SK-N-MC (cell line): ENCODE measurements around the gene CPLX4.

ENCODE experiments used
- DNase-seq: peaks from one replicate; pipeline ENCODE4 v3.0.0-alpha.2; 2011; ENCODE audit warnings: low read depth, low spot score
- H3K27ac ChIP-seq: fragments of 200-600 bp; sonication (generic); 2 replicates; pipeline ENCODE4 v1.5.1; 2016; ENCODE audit warnings: mixed run types
- H3K36me3 ChIP-seq: fragments of 200-600 bp; sonication (generic); 2 replicates; pipeline ENCODE4 v1.6.1; 2017; ENCODE audit warnings: antibody characterized with exemption, low read length, mixed read lengths; ENCODE audit not compliant: insufficient read depth
- H3K4me3 ChIP-seq: fragments of 200-600 bp; sonication (generic); 2 replicates; pipeline ENCODE4 v1.5.1; 2016
- H3K9ac ChIP-seq: fragments of 200-600 bp; sonication (generic); 2 replicates; pipeline ENCODE4 v1.8.0; 2017; ENCODE audit warnings: mixed run types, mixed read lengths; ENCODE audit not compliant: insufficient read length
- H3K9me3 ChIP-seq: fragments of 200-600 bp; sonication (generic); 2 replicates; pipeline ENCODE4 v1.6.1; 2017; ENCODE audit warnings: low read depth, mild to moderate bottlenecking, antibody characterized with exemption, low read length, moderate library complexity, mixed read lengths
- EZH2 ChIP-seq: fragments of 200-600 bp; sonication (generic); IDR thresholded peaks from one replicate; pipeline ENCODE4 v1.6.1; 2017; ENCODE audit warnings: antibody characterized with exemption
- FOXP2 ChIP-seq: optimal IDR thresholded peaks from 2 replicates; pipeline ENCODE3; 2011; ENCODE audit warnings: mild to moderate bottlenecking, moderate library complexity; ENCODE audit not compliant: insufficient read depth; ENCODE audit errors: extremely low read length, control extremely low read depth
- POLR2AphosphoS5 ChIP-seq: IDR thresholded peaks from 2 replicates; pipeline ENCODE4 v1.6.1; 2012; ENCODE audit warnings: mild to moderate bottlenecking, low read depth, low read length, borderline replicate concordance

The CPLX4 gene

GRCh38 chr18:59318460-59319050, at the start of gene CPLX4:
CPLX4 (minus strand) TSS chr18:59318649; CDS start chr18:59318462, 187 bp downstream.
- no peak for DNase-seq
- H3K27ac ChIP-seq = no peak within 1 kb of the TSS
- H3K4me3 ChIP-seq = no peak within 1 kb of the TSS
- no peaks in the 10 kb centered on the region for H3K9me3 ChIP-seq
- TF ChIP-seq POLR2AphosphoS5 = no peak
- no peak within 1 kb of the TSS for H3K9ac ChIP-seq
- H3K36me3 ChIP-seq = no peaks in the 10 kb centered on the region

DNA sequence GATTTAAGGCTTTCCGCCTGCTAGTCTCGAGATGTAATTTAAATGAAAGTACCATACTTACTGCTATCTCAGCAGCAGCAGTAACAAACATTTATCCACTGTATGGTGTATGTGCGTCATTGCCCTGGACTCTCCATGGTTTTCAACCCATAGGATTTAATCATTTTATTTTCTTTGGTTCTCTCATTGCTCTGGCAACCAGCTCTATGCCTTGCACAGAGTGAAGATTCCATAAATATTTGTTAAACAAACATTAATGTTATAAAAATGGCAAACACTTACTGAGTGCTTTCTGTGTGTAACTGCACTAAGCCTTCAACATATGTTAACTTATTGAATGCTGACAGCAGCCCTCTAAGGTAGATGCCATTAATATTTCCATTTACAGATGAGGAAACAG, 41.9 kb upstream of the CPLX4 start:
- no peak for DNase-seq
- no peaks in the 10 kb centered on the region for H3K9me3 ChIP-seq
- H3K36me3 ChIP-seq = peaks cover 16% of the 10 kb centered on the region
- H3K4me3 ChIP-seq = no peak overlapping the region
- H3K9ac ChIP-seq = no peak overlapping the region
- no peak overlapping the region for H3K27ac ChIP-seq
- TF ChIP-seq POLR2AphosphoS5 (no peak), EZH2 (no peak), FOXP2 (no peak)

GRCh38 chr18:59359576-59359952, 41.1 kb upstream of the CPLX4 start:
- peaks cover 24% of the 10 kb centered on the region for H3K36me3 ChIP-seq
- peak overlapping the region; percentile 92 for H3K4me3 ChIP-seq
- no peak overlapping the region for H3K27ac ChIP-seq
- DNase-seq = no peak
- no peak overlapping the region for H3K9ac ChIP-seq
- TF ChIP-seq POLR2AphosphoS5 (no peak), EZH2 (no peak), FOXP2 (no peak)
- no peaks in the 10 kb centered on the region for H3K9me3 ChIP-seq

DNA sequence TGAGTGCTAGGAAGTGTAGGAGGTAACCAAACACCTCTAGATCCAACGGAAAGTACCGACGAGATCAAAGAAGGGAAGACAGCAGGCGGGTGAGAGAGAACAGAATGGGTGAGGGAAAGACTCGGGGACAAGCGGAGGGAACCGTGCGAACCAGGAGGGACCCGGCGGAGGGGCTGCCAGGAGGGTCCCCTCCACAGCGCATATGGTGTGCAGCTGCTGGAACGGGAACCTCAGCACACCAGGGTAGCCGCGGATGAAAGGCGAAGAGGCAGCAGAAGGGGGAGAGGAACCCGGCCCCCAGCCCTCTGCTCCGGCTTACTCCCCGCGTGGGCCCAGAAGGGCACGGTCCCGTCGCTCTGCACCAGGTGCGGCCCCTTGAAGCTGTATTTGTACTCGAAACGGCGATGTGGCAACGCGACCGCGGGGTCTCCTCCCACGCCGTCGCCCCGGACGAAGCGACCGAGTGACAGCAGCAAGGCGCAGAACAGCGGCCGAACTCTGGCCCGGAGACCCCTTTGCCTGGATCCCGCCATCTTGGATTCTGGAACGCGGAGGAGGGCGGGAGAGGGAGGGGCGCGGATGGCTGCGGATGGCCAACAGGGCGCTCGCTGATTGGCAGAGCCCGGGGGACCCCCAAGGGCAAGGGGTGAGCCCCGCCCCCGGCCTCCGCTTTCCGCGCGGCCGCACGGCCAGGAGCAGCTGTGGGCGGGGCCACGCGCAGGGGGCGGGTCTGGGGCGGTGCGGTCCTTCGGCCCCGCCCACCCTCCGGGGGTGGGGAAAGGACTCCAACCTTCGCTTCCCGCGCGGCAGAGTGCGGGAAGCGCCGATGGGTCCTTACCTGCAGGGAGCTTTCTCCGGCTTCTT, 40.5 kb upstream of the CPLX4 start, which contains the start of gene LMAN1:
TSS of gene LMAN1 (minus strand) at position 554 of the 864 bp plus-strand sequence. CDS start at position 533, 21 bp downstream.
- Histone ChIP-seq H3K4me3 (peak within 1 kb of the TSS; percentile 92), H3K9ac (peak within 1 kb of the TSS; percentile 88), H3K9me3 (no peaks in the 10 kb centered on the region), H3K27ac (peak within 1 kb of the TSS; percentile 31; the same call in 1 of the 2 replicates), H3K36me3 (peaks cover 31% of the 10 kb centered on the region)
- DNase-seq = peak; percentile 58
- TF ChIP-seq FOXP2 (peak; percentile 26), EZH2 (no peak), POLR2AphosphoS5 (peak; percentile 87)

DNA sequence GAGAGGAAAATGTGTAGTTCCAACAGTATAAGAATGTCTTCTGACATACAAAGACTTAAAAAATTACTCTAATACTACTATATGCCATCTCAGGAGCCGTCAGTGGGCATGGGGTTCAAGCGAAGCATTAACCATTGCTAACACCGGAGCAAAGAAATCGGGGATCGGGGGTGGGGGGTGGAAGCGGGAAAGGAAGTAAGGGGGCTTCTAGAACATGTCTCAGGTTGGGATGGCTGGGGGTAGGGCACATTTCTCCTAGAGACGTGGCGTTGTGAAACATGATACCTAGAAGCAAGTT, 39.9 kb upstream of the CPLX4 start:
- Histone ChIP-seq H3K9ac (peak overlapping the region; percentile 88), H3K9me3 (no peaks in the 10 kb centered on the region), H3K4me3 (peak overlapping the region; percentile 92), H3K36me3 (peaks cover 36% of the 10 kb centered on the region), H3K27ac (peak overlapping the region; percentile 31; the same call in 1 of the 2 replicates)
- no peak for DNase-seq
- TF ChIP-seq POLR2AphosphoS5 (no peak), EZH2 (no peak), FOXP2 (no peak)

- no peak for DNase-seq
- H3K9ac ChIP-seq = peak overlapping the region; percentile 88
- no peak for TF ChIP-seq POLR2AphosphoS5
- no peak for TF ChIP-seq EZH2
- no peak for TF ChIP-seq FOXP2
- H3K36me3 ChIP-seq = peaks cover 41% of the 10 kb centered on the region
- H3K27ac ChIP-seq = no peak overlapping the region
- H3K9me3 ChIP-seq = no peaks in the 10 kb centered on the region
- peak overlapping the region; percentile 92 for H3K4me3 ChIP-seq
Observed at GRCh38 chr18:59357928-59358327, 39.5 kb upstream of the CPLX4 start.

DNA sequence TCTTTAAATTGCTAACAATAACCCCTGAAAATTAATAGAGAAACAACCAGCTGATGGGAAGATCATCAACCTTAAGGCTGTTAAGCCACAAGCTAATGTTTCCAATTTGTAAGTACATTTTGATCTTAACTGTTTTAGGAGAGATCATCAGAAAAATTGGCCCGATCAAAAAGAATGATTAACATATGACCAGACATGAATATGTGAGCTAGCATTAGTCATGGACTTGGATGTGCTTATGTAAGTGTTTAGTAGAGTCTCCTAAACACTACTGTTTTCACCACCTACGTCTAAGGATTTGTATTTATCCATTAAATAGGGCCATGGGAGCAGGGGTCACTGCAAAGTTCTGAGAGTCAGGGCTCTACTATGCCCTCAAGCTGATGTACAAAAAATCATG, 36.3 kb upstream of the CPLX4 start:
- Histone ChIP-seq H3K9me3 (no peaks in the 10 kb centered on the region), H3K27ac (no peak overlapping the region), H3K9ac (no peak overlapping the region), H3K4me3 (no peak overlapping the region), H3K36me3 (peaks cover 68% of the 10 kb centered on the region)
- no peak for TF ChIP-seq FOXP2
- TF ChIP-seq EZH2 = no peak
- no peak for TF ChIP-seq POLR2AphosphoS5
- no peak for DNase-seq

DNA sequence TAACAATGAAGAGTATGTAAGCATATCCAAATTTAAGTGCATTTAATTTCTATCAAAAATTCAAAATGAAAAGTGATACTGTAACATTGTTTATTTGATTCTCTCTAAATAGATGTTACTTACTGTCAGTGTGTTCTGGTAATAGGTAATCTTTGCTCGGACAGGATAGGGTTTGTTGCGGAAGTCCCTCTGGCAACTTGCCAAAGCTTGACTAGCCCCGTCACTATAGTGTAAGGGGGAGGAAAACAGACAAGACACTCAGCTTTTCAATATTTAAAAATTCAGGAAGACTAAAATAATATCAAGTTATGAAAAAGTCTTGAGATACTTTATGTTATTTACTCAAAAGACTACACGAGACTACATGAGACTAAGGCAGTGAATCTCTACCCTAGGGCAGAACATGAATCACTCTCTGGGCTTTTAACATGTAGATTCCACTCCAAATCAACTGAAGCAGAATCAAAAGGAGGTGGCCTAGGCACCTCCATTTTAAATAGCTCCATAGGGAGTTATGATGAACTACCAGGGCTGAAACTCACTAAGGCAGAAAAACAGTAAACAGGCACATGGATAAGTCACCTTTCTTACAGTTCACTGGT, 34.7 kb upstream of the CPLX4 start:
- Histone ChIP-seq H3K36me3 (peaks cover 83% of the 10 kb centered on the region), H3K9me3 (no peaks in the 10 kb centered on the region), H3K4me3 (no peak overlapping the region), H3K9ac (no peak overlapping the region), H3K27ac (no peak overlapping the region)
- no peak for DNase-seq
- TF ChIP-seq FOXP2 = no peak
- no peak for TF ChIP-seq EZH2
